Measurements from ENCODE around the gene OLAH.
"Not testable (repeated sequence)": the region's sequence is repeated elsewhere in the genome, so short reads cannot be mapped to it uniquely, and the experiment has no call there.

OLAH gene

DNA sequence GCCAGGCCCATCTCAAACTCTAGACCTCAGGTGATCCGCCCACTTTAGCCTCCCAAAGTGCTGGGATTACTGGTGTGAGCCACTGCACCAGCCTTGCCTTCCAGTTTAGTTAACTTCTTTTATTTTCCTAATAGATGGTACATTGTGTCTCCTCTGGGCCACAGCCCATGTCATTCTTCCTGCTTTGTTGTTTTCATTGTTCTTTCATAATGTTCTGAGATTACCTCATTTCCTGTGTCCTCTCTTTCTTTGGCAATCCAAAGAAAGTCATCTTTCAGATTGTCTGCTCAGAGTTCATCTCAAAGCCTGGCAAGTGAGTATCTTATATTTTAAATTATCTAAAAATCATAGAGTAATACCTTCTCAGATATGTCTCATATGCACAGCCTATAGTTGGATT, at the start of gene OLAH:
TSS of gene OLAH (plus strand) at position 270 of the 400 bp plus-strand sequence. CDS start 3,346 bp downstream, outside the sequence.
- DNase-seq (ENCODE audit: low read depth) = peak; percentile 14
- TF ChIP-seq, protein P1, sequence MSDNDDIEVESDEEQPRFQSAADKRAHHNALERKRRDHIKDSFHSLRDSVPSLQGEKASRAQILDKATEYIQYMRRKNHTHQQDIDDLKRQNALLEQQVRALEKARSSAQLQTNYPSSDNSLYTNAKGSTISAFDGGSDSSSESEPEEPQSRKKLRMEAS (IDR thresholded peaks at IDR 0.05; ENCODE audit: low read depth, low read length) = no peak
- TF ChIP-seq MYC (IDR thresholded peaks at IDR 0.05; ENCODE audit: low read depth, low read length) = no peak
- TF ChIP-seq, protein P2, sequence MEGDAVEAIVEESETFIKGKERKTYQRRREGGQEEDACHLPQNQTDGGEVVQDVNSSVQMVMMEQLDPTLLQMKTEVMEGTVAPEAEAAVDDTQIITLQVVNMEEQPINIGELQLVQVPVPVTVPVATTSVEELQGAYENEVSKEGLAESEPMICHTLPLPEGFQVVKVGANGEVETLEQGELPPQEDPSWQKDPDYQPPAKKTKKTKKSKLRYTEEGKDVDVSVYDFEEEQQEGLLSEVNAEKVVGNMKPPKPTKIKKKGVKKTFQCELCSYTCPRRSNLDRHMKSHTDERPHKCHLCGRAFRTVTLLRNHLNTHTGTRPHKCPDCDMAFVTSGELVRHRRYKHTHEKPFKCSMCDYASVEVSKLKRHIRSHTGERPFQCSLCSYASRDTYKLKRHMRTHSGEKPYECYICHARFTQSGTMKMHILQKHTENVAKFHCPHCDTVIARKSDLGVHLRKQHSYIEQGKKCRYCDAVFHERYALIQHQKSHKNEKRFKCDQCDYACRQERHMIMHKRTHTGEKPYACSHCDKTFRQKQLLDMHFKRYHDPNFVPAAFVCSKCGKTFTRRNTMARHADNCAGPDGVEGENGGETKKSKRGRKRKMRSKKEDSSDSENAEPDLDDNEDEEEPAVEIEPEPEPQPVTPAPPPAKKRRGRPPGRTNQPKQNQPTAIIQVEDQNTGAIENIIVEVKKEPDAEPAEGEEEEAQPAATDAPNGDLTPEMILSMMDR (IDR thresholded peaks at IDR 0.05; ENCODE audit: low read depth, low read length) = no peak
- TF ChIP-seq POLR2A (IDR thresholded peaks at IDR 0.05; ENCODE audit: extremely low read depth, insufficient read length) = no peak
- no peak within 1 kb of the TSS for H3K4me3 ChIP-seq (ENCODE audit: low read depth, low read length)

DNA sequence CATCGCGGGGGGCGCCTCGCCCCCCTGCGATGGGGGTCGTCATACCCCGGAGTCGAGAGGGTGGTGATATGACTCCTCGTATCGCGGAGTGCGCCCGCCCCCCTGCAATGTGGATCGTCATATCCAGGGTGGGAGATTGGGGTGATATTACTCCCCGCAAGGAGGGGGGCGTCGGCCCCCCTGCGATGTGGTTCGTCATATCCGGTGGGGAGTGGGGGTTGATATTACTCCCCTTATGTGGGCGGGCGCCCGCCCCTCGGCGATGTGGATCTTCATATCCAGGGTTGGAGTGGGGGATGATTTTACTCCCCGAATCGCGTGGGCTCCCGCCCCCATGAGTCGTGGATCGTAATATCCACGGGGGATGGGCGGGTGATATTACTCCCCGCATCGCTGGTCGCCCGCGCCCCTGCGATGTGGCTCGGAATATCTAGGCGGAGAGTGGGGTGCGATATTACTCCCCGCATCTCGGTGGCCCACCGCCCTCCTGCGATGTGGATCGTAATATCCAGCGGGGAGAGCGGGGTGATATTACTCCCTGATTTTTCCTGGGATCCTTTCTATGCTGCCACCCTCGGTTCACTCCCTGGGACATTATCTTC, 47.7 kb upstream of the OLAH start:
- H3K4me3 ChIP-seq (ENCODE audit: low read depth, low read length) = no peak overlapping the region
- DNase-seq (ENCODE audit: low read depth) = no peak
- TF ChIP-seq MYC (IDR thresholded peaks at IDR 0.05; ENCODE audit: low read depth, low read length) = no peak
- TF ChIP-seq, protein P1 (IDR thresholded peaks at IDR 0.05; ENCODE audit: low read depth, low read length) = no peak
- TF ChIP-seq, protein P2 (IDR thresholded peaks at IDR 0.05; ENCODE audit: low read depth, low read length) = no peak
- TF ChIP-seq POLR2A (IDR thresholded peaks at IDR 0.05; ENCODE audit: extremely low read depth, insufficient read length) = no peak

DNA sequence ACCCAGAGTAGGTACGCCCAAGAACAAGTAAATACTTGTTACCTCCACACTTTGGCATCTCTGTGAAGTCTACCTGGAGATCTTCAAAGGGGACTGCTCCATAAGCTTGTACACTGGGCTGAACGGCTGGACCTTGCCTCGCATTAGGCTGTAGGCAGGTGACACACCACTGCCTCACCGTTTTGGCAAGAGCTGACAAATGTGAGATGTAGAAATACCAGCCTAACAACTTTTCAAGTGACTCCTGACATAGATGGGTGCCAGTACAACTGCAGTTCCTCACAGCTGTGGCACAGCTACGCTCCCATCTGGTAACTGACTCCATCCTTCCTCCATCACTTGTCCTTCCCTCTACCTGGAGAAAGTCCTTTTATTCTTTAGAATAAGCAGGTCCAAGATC, 30.2 kb upstream of the OLAH start:
- not testable (repeated sequence) for H3K4me3 ChIP-seq (ENCODE audit: low read depth, low read length); DNase-seq (ENCODE audit: low read depth)

DNA sequence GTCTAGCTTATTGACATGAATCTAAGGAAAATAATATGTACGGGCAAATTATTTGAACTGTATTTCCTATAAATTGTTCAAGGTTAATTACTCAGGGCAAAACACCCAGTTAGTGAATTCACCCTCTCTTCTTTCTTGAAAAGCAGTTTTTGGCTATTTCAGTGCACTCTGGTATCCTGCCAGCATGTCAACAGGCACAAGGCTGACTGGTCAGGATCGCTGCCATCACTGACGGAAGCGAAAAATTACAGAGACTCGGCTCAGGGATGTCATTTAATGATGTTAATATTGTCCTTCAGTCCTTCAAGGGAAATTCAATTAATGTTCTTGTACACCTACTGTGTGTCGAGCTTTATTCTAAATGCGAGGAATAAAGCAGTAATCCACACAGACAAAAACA, 28.3 kb upstream of the OLAH start:
- no peak for DNase-seq (ENCODE audit: low read depth)

DNA sequence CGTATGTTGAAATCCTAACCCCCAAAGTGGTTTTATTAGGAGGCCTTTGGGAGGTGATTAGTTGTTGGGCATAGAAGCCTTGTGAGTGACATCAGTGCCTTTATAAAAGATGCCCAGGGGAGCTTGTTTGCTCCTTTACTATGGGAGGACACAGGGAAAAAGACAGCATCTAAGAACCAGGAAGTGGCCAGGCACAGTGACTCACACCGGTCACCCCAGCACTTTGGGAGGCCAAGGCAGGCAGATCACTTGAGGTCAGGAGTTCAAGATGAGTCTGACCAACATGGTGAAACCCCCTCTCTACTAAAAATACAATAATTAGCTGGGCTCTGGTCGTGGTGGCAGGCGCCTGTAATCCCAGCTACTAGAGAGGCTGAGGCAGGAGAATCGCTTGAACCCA, 22.8 kb upstream of the OLAH start:
- not testable (repeated sequence) for H3K4me3 ChIP-seq (ENCODE audit: low read depth, low read length)
- peak; percentile 37 for DNase-seq (ENCODE audit: low read depth)

More for the DNA sequence above, 28.3 kb upstream of the OLAH start:
- TF ChIP-seq, protein P1 (IDR thresholded peaks at IDR 0.05; ENCODE audit: low read depth, low read length) = no peak
- no peak for TF ChIP-seq POLR2A (IDR thresholded peaks at IDR 0.05; ENCODE audit: extremely low read depth, insufficient read length)
- no peak for TF ChIP-seq MYC (IDR thresholded peaks at IDR 0.05; ENCODE audit: low read depth, low read length)
- TF ChIP-seq, protein P2 (IDR thresholded peaks at IDR 0.05; ENCODE audit: low read depth, low read length) = no peak
- H3K4me3 ChIP-seq (ENCODE audit: low read depth, low read length) = no peak overlapping the region

DNA sequence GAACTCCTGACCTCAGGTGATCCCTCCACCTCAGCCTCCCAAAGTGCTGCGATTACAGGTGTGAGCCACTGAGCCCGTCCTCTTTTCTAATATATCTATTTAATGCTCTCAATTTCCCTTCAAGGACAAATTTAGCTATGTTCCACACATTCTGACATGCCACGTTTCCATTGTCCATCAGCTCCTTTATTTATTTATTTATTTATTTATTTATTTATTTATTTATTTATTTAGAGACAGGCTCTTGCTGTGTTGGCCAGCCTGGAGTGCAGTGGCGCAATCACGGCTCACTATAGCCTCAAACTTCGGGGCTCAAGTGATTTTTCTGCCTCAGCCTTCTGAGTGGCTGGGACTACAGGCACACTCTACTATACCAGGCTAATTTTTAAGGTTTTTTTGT, 20.7 kb upstream of the OLAH start:
- H3K4me3 ChIP-seq (ENCODE audit: low read depth, low read length); DNase-seq (ENCODE audit: low read depth): not testable (repeated sequence)

DNA sequence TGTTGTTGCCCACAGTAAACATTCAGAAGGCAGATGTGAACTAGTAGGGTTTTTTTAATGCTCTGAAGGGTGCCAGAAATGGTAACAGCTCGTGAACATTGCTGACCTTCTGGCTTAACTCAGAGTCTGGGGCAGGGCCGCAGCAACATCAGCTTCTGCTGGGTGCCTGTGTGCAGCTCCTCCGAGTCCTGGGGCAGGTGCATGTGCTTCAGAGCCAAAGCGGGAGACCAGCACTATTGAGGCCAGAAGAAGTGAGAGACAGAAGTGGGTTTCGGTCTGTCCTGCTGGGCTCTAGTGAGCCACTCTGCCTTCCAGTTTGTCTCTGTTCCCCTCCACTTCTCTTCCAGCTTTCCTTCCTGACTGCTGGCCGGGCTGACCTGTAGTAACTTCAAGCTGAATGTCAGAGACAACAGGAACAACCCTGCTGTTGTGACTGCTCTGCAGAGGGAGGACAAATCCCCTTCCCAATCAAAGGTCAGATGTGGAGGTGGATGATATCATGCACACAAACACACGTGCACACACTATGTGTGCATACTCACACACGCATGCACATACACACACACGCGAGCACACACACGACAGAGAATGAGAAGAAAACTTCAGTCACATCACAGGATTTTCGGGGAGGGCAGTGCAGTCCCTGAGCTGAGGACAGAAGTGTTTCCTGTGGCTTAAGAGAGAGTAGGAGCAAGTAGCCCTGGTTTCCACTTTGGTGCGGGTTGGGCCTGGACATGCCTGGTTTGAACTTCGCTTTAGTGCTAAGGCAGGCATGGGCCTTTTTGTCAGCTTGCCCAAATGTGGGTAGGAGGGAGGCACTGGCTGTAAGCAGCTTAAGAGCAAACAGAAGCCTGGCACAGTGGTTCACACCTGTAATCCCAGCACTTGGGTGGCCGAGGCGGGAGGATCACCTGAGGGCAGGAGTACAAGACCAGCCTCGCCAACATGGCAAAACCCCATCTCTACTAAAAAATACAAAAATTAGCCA, 19.4 kb upstream of the OLAH start:
- H3K4me3 ChIP-seq (ENCODE audit: low read depth, low read length); DNase-seq (ENCODE audit: low read depth): not testable (repeated sequence)

DNA sequence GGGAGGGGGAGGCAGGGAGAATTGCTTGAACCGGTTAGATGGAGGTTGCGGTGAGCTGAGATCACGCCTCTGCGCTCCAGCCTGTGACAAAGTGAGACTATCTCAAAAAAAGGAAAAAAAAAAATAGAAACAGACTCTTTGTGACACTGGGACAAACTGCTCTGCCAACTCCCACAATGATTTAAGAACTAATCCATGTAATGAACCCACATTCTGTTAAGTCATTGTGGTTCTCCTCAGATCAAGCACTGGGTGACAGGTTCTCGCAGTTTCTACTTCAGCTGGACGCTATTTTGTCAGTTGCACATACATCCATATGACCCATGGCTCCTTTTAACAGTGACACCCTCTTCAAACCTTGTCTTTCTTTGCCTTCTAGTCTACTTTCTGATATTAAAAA, 18.7 kb upstream of the OLAH start:
- DNase-seq (ENCODE audit: low read depth) = not testable (repeated sequence)

More for the DNA sequence above, 18.7 kb upstream of the OLAH start:
- H3K4me3 ChIP-seq (ENCODE audit: low read depth, low read length) = not testable (repeated sequence)

All from NB4 (cell line).